NCI-H2029 treated with DMSO at 0.1 percent for 48 hours (cell line): ENCODE data around the gene C6orf136.

ENCODE experiments used
- DNase-seq: peaks from one replicate; lab custom pipeline; 2025; lab: John Stamatoyannopoulos, UW

C6orf136 gene, protein sequence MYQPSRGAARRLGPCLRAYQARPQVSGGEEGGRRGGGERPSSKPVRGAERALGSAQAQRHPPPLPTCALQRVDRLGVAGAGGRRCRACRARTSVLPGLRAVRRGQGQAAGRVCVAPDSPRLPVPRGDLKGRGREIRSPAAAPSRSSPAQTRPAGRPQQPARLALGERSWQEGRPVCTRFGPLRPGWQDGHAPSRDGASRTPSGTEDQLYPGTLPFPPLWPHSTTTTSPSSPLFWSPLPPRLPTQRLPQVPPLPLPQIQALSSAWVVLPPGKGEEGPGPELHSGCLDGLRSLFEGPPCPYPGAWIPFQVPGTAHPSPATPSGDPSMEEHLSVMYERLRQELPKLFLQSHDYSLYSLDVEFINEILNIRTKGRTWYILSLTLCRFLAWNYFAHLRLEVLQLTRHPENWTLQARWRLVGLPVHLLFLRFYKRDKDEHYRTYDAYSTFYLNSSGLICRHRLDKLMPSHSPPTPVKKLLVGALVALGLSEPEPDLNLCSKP

DNA sequence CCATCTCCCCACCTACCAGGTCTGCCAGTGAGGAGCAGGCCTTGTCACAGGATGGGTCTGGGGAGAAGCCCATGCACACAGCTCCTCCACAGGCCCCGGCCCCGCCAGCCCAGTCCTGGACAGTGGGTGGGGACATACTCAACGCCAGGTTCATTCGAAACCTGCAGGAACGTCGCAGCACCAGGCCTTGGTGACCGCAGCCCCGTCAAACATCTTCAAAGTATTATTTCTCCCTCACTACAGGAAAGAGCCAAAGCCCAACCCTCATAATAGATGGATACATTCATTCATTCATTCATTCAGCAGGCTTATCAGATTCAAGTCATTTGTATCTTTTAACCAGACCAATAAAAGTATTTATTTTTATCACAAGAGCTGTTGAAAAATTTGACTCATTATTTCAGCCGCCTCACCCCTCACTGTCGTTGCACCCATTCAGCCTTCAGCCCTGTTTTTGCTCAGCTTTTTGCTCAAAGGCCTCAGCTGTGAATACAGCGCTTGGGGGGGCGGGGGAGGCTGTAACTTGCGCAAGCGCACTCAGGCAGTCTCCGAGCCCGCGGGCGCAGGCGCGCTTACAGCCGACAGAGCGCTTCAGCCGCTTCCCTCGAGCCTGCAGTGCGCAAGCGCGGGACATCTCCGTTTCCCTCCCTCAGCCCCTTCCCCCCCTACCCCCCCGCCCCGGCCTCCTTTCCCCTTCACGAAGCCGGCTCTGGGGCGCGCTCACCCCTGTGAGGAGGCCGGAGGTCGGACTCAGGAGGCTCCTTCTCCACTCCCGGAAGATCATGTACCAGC is at the start of gene C6orf136:
C6orf136 (plus strand) TSS at position 684 of the 792 bp plus-strand sequence; CDS start at position 783, 99 bp downstream.
- peak; percentile 51 for DNase-seq

DNA sequence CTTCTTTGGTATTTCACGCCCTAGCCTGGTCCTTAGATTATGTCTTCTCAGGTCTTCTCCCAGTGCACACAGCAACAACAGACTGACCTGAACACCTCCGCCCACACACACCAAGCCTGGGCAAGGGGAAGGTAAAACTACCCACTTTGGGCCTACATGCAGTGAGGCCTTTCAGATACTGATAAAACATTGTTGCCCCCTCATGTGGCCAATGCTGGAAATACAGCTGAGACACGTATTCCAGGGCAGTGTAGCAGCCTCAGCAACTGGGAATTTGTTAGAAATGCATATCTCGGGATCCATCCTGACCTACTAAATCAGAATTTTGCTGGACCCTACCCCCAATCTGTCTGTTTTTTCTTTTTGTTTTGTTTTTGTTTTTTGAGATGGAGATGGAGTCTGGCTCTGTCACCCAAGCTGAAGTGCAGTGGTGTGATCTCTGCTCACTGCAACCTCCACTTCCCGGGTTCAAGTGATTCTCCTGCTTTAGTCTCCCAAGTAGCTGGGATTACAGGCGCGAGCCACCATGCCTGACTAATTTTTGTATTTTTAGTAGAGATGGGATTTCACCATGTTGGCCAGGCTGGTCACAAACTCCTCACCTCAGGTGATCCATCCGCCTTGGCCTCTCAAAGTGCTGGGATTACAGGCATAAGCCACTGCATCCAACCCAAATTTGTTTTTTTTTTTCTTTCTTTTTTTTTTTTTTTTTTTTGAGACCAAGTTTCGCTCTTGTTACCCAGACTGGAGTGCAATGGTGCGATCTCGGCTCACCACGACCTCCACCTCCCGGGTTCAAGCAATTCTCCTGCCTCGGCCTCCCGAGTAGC is 49.4 kb upstream of the C6orf136 start:
- peak; percentile 25 for DNase-seq

DNA sequence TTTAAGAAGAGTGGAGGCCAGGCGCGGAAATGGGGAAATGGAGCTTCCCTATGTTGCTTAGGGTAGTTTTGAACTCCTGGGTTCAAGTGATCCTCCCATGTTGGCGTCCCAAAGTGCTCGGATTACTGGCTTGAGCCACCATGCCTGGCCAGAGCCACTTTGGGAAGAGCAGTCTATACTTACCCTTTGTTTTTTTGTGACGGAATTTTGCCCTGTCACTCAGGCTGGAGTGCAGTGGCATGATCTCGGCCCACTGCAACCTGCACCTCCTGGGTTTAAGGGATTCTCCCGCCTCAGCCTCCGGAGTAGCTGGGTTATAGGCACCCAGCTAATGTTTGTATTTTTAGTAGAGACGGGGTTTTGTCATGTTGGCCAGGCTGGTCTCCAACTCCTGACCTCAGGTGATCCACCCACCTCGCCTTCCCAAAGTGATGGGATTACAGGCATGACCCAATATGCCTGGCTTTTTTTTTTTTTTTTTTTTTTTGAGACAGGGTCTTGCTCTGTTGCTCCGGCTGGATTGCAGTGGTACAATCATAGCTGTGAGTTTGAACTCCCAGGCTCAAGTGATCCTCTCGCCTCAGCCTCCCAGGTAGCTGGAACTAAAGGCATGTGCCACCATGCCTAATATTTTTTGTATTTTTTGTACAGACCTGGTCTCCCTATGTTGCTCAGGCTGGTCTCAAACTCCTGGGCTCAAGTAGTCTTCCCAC is 47.9 kb upstream of the C6orf136 start:
- no peak for DNase-seq

DNA sequence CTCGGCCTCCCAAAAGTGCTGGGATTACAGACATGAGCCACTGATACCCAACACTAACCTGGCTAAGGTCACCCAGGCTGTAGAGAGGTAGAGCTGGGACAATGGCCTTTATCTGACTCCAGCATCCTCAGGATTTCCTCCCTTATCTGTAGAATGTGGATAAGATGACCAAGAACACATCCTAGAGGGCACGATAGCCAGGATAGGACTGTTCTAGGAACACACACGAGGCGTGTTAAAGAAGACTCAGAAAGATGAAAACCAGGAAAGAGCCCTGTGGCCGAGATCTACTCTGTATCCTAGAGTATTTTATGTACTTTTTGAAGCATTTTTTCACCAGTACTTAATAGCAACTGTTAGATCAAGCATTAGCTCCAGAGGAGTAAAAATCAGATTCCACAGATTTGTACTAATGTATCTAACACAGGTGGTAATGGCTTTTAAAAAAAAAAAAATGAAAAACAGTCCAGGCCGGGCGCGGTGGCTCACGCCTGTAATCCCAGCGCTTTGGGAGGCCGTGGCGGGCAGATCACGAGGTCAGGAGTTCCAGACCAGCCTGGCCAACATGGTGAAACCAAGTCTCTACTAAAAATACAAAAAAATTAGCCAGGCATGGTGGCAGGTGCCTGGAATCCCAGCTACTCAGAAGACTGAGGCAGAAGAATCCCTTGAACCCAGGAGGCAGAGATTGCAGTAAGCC is 47.2 kb upstream of the C6orf136 start:
- no peak for DNase-seq

DNA sequence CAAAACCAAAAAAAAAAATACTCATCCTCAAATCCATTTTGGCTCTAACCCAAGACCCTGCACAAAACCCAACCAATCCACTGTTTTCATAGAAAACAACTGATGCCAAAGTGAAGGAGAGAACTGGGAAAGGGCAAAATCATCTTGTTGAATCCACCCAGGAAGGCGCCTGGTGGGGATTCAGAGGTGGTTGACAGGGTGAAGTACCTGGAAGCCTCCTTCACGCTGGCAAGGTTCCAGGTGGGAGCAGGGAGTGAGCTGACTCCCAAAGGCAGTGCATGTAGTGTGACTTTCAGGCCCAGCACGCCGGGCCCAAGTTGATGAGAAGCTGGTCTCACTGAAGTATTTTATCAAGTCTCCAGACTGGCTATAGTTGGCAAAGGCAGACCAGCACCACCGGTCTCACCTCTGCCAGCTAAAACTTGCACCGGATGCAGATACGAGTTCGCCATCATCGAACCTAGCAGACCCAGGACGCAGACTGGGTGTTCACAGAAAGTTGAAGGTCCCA is 46.4 kb upstream of the C6orf136 start:
- DNase-seq = no peak

DNA sequence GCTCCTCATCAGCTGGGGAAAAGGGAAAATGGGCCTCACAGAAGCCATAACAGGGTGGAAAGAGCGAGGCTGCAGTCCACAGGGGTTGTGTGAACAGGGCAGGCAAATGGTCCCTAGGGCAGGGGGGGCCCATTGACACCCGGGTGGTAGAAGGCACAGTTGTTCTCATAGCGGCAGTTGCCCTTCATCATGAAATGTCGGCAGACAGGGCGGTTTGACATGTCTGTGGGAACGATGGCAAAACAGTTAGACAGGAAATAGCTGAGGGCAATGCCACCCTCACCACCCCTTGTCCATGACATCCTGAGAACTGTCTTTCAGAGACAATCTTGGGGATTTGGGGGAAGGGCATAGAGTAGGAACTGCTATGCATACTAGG is 45.5 kb upstream of the C6orf136 start:
- DNase-seq = no peak

DNA sequence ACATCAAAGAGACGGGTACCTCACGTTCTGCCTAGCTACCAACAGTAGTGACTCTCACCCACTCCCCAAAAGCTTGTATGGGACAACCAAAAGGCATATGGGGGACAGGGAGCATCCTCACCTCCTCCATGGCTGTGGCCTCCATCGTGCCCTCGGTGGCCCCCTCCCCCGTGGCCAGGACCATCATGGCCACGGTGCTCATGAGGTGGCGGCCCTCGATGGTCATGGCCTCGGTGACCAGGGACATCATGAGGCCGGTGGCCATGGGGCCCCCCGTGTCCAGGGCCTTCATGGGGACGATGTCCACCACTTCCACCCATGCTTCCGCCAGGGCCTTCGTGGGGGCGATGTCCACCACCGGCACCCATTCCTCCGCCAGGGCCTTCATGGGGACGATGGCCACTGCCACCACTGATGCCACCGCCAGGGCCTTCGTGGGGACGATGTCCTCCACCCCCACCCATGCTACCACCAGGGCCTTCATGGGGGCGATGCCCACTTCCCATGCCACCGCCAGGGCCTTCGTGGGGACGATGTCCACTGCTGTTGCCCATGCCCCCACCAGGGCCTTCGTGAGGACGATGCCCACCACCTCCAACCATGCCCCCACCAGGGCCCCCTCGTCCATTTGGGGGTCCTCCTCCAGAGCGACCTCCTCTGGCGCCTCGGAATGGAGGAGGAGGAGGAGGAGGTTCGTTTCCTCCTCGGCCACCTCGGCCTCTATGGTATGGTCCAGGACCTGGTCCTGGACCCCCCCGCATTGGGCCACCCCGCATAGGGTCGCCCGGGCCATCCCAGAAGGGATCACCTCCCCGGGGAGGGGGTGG is 44.9 kb upstream of the C6orf136 start:
- DNase-seq = no peak

DNA sequence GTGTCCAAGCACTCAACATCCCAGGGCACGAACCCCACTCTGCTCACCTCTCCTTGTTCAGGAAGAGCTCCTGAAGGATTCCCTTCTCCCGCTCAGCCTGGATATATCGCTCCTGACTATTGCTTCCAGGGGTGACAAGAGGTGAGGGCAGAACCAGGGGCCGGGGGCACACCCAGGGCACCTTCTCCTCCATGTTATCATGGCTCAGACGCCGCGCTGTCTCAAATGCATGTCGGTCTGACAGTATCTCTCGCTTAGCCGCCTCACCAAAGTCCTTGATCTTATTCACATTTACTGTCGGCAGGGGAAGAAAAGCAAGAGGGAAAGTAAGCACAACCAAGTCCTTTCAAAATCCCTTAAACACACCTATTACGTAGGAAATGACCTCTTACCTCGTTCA is 43.0 kb upstream of the C6orf136 start:
- no peak for DNase-seq

DNA sequence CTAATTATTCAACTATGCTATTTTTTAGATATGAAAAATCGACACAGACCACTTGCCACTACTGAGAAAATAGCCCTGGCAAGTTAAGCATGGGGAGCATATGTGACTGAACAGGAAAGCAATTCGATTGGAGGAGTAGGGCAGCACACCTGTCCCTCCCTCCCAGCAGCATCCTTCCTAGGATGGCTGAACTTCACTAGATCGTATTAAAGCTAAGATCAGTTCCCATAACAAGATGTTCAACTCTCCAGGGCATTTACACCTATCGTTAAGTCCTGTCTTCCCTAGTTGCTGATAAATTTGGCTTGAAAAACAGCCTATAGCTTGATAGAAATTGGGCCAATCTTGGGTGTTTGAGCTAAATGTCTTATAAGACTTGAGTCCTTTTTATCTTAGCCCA is 36.9 kb upstream of the C6orf136 start:
- no peak for DNase-seq

DNA sequence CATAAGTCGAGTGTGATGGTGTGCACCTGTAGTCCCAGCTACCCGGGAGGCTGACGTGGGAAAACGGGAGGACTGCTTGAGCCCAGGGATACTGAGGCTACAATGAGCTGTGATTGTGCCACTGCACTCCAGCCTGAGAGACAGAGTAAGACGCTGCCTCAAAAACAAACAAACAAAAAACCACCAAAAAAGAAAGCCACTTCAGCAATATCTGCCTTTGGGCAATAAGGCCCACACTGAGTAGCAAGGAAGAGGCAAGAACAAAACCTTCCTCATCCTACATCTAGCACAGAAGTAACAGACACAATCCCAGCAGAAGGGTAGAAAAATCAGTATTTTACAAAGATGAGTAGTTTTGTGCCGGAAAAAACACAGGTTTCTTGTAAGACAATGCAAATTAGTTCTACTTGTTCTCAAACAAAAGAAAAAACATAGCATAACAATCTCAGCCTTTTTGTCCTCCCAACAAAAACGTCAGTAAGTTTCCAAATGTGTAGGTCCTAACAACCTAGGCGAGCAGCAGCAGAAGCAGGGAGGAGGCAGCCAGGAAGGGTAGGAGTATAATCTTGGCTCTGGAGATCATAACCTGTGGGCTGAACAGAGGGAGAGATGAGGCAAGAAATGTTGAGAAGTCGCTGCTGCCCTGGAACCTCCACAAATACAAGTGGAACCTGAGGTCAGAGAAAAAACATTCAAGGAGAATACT is 35.6 kb upstream of the C6orf136 start:
- DNase-seq = no peak

DNA sequence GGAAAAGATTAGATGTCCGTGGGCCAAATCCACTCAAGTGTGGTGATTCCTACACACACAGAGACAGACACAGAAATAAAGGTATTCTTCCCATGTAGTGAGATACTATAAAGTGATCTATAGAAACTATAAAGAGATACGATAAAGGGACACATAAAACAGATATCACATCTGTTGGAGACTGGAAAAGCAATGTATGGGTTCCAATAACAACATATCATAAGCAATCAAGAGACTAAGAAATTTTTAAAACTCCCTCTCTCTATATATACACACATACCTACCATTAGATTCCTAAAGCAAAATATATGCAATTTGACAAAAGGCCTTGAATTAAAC is 35.1 kb upstream of the C6orf136 start:
- DNase-seq = no peak

DNA sequence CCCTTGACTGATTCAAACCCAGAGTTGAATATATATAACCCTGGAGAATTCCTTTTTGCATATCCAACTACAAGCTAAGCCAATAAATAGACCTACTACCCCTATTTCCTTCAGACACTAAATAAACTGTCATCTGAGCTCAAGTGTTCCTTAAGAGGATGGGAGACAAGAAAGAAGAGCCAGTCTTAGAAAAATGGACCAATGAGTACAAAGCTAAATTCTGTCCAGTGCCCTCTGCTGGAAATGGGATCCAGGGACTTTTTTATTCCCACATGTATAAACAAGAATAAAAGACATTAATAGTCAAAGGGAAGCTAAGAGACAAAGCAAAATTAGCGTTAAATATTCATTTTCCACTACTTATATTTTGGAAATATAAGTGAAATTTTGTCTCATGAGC is 34.7 kb upstream of the C6orf136 start:
- no peak for DNase-seq

DNA sequence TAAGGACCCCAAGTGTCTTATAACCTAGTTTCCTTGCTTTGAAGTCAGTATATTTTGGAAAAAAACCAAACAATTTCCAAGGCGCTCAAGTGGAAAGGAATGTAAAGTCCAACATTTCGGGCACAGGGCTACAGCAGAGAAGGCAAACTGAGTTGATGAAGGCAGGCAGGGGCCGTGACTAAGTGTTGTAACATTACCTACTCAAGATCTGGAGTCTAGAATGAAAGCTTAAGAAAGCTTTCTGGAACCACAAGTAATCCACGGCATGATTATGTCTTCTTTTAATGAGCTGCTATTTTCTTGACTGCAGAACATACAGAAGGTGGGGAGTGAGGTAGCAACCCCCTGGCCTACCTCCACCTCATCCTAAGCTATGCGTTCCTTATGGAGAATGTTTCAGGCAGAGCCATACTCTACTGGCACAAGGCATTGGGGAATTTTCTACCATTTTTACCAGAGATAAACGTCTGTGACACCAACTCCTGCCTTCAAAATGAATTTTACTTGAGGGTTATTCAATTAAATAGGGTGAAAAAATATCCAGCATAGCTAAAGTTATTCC is 34.2 kb upstream of the C6orf136 start:
- DNase-seq = no peak

DNA sequence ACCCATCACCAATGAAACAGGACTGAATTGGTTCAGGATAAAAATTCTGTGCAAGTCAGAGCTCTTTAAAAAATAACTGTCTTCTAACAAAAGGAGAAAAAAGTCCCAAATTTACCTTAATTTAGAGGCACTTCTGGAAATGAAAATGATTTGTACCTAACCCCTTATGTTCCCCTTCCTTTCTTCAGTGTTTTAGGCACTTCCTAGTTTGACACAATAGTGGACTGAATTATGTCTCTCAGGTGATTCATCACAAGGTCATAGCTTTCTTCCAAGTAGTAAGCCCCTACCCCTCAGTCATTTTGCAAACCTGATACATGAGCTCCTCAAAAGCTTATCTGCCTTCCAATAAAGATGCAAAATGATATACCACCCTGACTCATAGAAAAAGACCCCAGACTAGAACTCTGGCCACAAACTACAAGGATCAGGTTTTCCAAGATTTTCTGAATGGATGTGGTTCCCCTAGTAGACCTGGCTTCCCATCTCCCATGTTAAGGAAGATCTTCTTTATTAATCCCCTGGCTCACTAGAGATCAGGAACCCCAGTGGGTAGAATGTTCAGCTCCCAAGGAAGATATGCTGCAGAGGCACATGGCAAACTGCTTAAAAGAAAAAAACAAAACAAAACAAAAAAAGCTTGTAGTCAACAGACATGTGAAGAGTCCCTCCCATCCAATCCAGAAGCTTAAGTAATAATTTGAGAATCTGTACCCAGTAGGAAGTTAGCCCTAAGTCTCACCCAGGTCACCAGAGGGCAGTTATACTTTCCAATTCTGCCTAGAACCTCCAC is 33.5 kb upstream of the C6orf136 start:
- no peak for DNase-seq

DNA sequence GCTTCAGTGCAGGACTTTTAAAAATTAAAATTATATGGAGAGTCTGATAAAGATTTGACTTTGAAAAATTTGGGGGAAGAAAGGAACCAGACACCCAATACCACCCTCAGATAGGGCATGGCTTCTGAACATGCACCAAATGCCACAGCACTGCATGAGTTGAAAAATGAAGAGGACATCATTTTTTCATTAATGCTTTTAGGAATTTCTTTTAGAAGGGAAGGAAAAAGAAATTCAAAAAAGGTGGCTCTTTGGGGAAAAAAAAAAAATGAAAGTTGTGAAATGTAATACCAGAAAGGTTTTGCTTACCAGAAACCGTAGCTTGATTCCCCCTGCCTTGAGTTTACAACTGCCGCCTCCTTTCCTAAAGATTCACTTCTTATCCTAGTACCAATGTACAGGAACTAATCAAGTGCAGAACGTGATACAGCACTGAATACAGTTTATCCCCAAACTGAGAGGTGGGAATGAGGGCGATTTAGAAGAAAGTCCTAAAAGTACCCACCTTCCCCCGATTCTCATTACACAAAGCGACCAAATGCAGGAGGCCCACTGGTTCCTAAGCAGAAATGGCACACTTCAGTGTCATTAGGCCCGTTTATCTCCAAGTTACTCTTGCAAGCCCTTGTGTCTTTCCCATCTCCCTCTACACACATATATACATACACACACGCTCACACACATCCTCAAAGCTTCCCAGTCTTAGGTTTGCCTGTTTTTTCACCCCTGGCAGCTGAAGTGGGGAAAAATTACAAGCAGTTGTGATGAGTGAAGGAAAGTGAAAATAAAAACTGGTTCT is 32.7 kb upstream of the C6orf136 start:
- no peak for DNase-seq

DNA sequence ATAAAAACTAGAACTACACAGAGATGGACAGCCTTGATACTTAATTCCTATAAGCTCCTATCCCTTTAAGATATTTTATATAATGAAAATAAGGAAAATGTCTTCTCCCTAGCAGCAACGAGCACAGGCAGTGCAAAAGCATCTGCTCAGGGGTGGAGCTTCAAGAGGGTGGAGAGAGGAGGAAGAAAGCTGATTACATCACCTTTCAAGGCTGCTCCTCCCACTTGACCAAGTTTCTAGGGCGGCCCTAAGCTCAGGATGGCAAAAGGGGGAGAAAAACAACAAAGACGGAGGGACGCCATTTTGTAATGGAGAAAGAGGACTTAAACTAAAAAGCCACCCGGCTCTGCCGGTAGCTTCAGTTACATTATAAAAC is 32.1 kb upstream of the C6orf136 start:
- DNase-seq = peak; percentile 94

DNA sequence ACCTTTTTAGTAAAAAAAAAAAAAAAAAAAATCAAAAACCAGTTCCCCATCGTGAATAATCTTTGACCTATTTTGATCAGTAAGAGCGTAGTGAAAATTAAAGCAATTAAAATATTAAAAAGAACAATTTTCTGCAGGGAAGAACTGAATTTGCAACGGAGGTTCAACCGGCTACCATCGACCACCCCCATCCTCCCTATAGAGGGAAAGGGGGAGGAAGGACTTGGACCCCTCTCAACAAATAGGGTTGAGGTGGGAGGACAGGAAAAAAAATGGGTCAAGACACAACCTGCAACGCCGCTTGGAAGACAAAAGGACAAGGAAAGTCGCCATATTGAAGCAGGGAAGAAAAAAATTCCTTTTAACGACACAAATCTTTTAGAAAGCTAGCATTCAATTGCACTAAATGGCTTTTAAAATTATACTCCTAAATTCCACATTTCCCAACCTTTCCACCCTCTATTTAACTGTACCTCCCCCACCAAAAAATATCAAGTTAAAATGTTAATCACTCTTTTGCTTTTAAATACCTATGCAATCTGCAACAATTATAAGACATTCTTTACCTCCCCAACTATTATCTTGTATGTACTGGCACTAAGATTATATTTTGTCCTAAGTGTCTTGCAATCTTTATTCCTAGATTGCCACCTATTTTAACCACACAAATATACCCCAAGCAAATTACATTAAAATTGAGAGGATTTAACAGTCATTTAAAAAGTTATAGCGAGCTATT is 31.5 kb upstream of the C6orf136 start:
- peak; percentile 71 for DNase-seq
